ENCODE results near the gene THYN1. TPM values are rescaled to one million over a fixed set of nuclear protein-coding genes. Genes with fewer than 3 reads are reported as not detected.
A peak's percentile ranks its signal among the peaks of the same experiment; 100 is the strongest.

Gene THYN1
- total RNA-seq, 1 experiment from 2014 or later = 26.0 TPM

GRCh38 chr11:134246100-134246499 lies 7.1 kb downstream of the THYN1 start:
- BruUV-seq (replicated peaks) = no TSS peak
- CTCF ChIA-PET = no interaction called here
- Mint-ChIP-seq H3K27ac (ENCODE audit: unreplicated experiment) (no peak overlapping the region), H3K4me1 (ENCODE audit: low read depth, unreplicated experiment) (no peaks in the 10 kb centered on the region), H3K27me3 (ENCODE audit: unreplicated experiment) (no peaks in the 10 kb centered on the region), H3K36me3 (ENCODE audit: insufficient read depth, unreplicated experiment) (no peaks in the 10 kb centered on the region), H3K4me3 (ENCODE audit: low read depth, unreplicated experiment) (no peak overlapping the region), H3K9me3 (ENCODE audit: low read depth, unreplicated experiment) (no peaks in the 10 kb centered on the region)
- DNase-seq = no peak
- intact Hi-C loops (cut with micrococcal nuclease; ENCODE audit: unreplicated experiment) = no loop called here
- TF ChIP-seq, protein P1, sequence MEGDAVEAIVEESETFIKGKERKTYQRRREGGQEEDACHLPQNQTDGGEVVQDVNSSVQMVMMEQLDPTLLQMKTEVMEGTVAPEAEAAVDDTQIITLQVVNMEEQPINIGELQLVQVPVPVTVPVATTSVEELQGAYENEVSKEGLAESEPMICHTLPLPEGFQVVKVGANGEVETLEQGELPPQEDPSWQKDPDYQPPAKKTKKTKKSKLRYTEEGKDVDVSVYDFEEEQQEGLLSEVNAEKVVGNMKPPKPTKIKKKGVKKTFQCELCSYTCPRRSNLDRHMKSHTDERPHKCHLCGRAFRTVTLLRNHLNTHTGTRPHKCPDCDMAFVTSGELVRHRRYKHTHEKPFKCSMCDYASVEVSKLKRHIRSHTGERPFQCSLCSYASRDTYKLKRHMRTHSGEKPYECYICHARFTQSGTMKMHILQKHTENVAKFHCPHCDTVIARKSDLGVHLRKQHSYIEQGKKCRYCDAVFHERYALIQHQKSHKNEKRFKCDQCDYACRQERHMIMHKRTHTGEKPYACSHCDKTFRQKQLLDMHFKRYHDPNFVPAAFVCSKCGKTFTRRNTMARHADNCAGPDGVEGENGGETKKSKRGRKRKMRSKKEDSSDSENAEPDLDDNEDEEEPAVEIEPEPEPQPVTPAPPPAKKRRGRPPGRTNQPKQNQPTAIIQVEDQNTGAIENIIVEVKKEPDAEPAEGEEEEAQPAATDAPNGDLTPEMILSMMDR (IDR thresholded peaks at IDR 0.05; ENCODE audit: unreplicated experiment) = no peak

GRCh38 chr11:134245434-134245833 lies 7.7 kb downstream of the THYN1 start:
- no peaks in the 10 kb centered on the region for H3K36me3 Mint-ChIP-seq (ENCODE audit: insufficient read depth, unreplicated experiment)
- TF ChIP-seq, protein P1 (IDR thresholded peaks at IDR 0.05; ENCODE audit: unreplicated experiment) = no peak
- no peaks in the 10 kb centered on the region for H3K4me1 Mint-ChIP-seq (ENCODE audit: low read depth, unreplicated experiment)
- no peak overlapping the region for H3K4me3 Mint-ChIP-seq (ENCODE audit: low read depth, unreplicated experiment)
- DNase-seq = no peak
- no peaks in the 10 kb centered on the region for H3K27me3 Mint-ChIP-seq (ENCODE audit: unreplicated experiment)
- intact Hi-C loops (cut with micrococcal nuclease; ENCODE audit: unreplicated experiment) = no loop called here
- CTCF ChIA-PET = no interaction called here
- no TSS peak for BruUV-seq (replicated peaks)
- H3K9me3 Mint-ChIP-seq (ENCODE audit: low read depth, unreplicated experiment) = no peaks in the 10 kb centered on the region
- no peak overlapping the region for H3K27ac Mint-ChIP-seq (ENCODE audit: unreplicated experiment)

DNA sequence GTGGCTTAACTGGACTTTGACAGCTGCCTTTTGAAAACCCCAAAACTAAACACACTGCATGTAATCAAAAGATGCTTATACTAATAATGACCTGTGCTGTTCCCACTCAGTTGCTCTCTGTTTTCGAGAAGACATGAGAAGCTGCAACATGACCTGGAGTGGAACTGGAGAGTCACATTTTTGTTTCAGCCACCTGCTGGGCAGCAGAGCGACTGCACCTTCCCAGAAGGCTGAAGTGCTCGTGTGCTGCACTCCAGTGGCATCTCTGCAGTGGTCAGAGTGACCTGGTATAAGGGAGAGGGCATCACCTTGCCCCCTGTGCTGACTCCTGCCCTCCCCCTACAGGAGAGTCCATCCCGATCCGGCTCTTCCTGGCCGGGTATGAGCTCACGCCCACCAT lies 8.6 kb downstream of the THYN1 start:
- Mint-ChIP-seq H3K9me3 (ENCODE audit: low read depth, unreplicated experiment) (no peaks in the 10 kb centered on the region), H3K27ac (ENCODE audit: unreplicated experiment) (no peak overlapping the region), H3K27me3 (ENCODE audit: unreplicated experiment) (no peaks in the 10 kb centered on the region), H3K4me3 (ENCODE audit: low read depth, unreplicated experiment) (no peak overlapping the region), H3K4me1 (ENCODE audit: low read depth, unreplicated experiment) (no peaks in the 10 kb centered on the region), H3K36me3 (ENCODE audit: insufficient read depth, unreplicated experiment) (no peaks in the 10 kb centered on the region)
- intact Hi-C loops (cut with micrococcal nuclease; ENCODE audit: unreplicated experiment) = no loop called here
- CTCF ChIA-PET = interaction anchor here (1.5 kb wide), 1 partner anchor 317 kb away, joined by 3 read pairs; no protein-coding TSS in a partner anchor
- no TSS peak for BruUV-seq (replicated peaks)
- TF ChIP-seq, protein P1 (IDR thresholded peaks at IDR 0.05; ENCODE audit: unreplicated experiment) = peak; percentile 60
- peak; percentile 28 for DNase-seq

DNA sequence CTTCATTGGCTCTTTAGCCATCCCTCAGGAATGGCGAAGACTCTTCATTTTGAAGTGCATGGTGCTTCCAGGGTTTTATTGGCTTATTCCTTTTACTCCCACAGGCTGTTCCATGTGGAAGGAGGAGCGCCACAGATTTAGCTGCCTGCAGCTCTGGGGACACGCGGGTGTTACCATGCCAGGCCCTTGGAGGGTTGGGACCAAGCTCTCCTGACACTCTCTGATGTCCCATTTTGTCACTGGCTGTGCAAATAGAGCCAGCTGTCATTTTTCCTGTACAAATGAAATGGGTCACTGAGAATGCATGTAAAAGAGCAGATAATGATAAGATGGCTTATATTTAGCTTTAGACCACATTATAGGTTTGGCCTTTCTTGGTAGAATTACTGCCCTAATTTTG lies 9.2 kb downstream of the THYN1 start:
- intact Hi-C loops (cut with micrococcal nuclease; ENCODE audit: unreplicated experiment) = no loop called here
- no TSS peak for BruUV-seq (replicated peaks)
- TF ChIP-seq, protein P1 (IDR thresholded peaks at IDR 0.05; ENCODE audit: unreplicated experiment) = no peak

More for the DNA sequence above, 9.2 kb downstream of the THYN1 start:
- DNase-seq = no peak
- Mint-ChIP-seq H3K27me3 (ENCODE audit: unreplicated experiment) (no peaks in the 10 kb centered on the region), H3K4me1 (ENCODE audit: low read depth, unreplicated experiment) (no peaks in the 10 kb centered on the region), H3K9me3 (ENCODE audit: low read depth, unreplicated experiment) (no peaks in the 10 kb centered on the region), H3K27ac (ENCODE audit: unreplicated experiment) (no peak overlapping the region), H3K36me3 (ENCODE audit: insufficient read depth, unreplicated experiment) (no peaks in the 10 kb centered on the region), H3K4me3 (ENCODE audit: low read depth, unreplicated experiment) (no peak overlapping the region)
- CTCF ChIA-PET = interaction anchor here (1.5 kb wide), 1 partner anchor 316 kb away, joined by 3 read pairs; no protein-coding TSS in a partner anchor
